ENCODE measurements around the gene SPINT2.

The SPINT2 gene

GRCh38 chr19:38267761-38268483 is 3.5 kb downstream of the SPINT2 start:
- DNase-seq (ENCODE audit: low spot score): no peak

GRCh38 chr19:38268539-38268938 is 4.2 kb downstream of the SPINT2 start:
- no peak for DNase-seq (ENCODE audit: low spot score)

- no peak for DNase-seq (ENCODE audit: low spot score)
Observed at GRCh38 chr19:38270587-38271167, 6.3 kb downstream of the SPINT2 start.

GRCh38 chr19:38273499-38273898 is 9.1 kb downstream of the SPINT2 start:
- DNase-seq (ENCODE audit: low spot score): no peak

GRCh38 chr19:38274739-38275138 is 10.4 kb downstream of the SPINT2 start:
- peak; percentile 89 for DNase-seq (ENCODE audit: low spot score)

- no peak for DNase-seq (ENCODE audit: low spot score)
Observed at GRCh38 chr19:38276942-38277517, 12.7 kb downstream of the SPINT2 start.

- no peak for DNase-seq (ENCODE audit: low spot score)
Observed at GRCh38 chr19:38277549-38277948, 13.2 kb downstream of the SPINT2 start.

- no peak for DNase-seq (ENCODE audit: low spot score)
Observed at GRCh38 chr19:38277969-38278680, 13.8 kb downstream of the SPINT2 start.

GRCh38 chr19:38278751-38279150 is 14.4 kb downstream of the SPINT2 start:
- DNase-seq (ENCODE audit: low spot score): no peak

GRCh38 chr19:38280030-38280921 is 15.9 kb downstream of the SPINT2 start:
- DNase-seq (ENCODE audit: low spot score): no peak

- DNase-seq (ENCODE audit: low spot score): no peak
Observed at GRCh38 chr19:38281811-38282566, 17.6 kb downstream of the SPINT2 start.

GRCh38 chr19:38283271-38283670 is 18.9 kb downstream of the SPINT2 start:
- no peak for DNase-seq (ENCODE audit: low spot score)

- peak; percentile 57 for DNase-seq (ENCODE audit: low spot score)
Observed at GRCh38 chr19:38284422-38284821, 20.0 kb downstream of the SPINT2 start.

- no peak for DNase-seq (ENCODE audit: low spot score)
Observed at GRCh38 chr19:38285567-38285966, 21.2 kb downstream of the SPINT2 start.

GRCh38 chr19:38287604-38288003 is 23.2 kb downstream of the SPINT2 start:
- DNase-seq (ENCODE audit: low spot score): peak; percentile 70

GRCh38 chr19:38288123-38288855 is 23.9 kb downstream of the SPINT2 start:
- DNase-seq (ENCODE audit: low spot score): no peak

GRCh38 chr19:38289955-38290354 is 25.6 kb downstream of the SPINT2 start:
- no peak for DNase-seq (ENCODE audit: low spot score)

- DNase-seq (ENCODE audit: low spot score): no peak
Observed at GRCh38 chr19:38290631-38291147, 26.3 kb downstream of the SPINT2 start.

GRCh38 chr19:38291855-38292254 is 27.5 kb downstream of the SPINT2 start:
- DNase-seq (ENCODE audit: low spot score): no peak

- DNase-seq (ENCODE audit: low spot score): no peak
Observed at GRCh38 chr19:38293281-38293680, 28.9 kb downstream of the SPINT2 start.

Data from Ammon's horn (tissue), 1 donor.